Mesothelial cell of epicardium (in vitro differentiated cells): ENCODE data around the gene SELENOP. TPM values are rescaled to one million over a fixed set of nuclear protein-coding genes. Genes with fewer than 3 reads are reported as not detected.

Source experiments
- DNase-seq, 2 experiments: peaks; one replicate each; pipeline ENCODE4 v3.0.0; 2021; ENCODE audit warnings: low spot score in 2 of 2; ENCODE audit not compliant: unreplicated experiment in 2 of 2
- H3K27ac Mint-ChIP-seq: 2 replicates; pipeline ENCODE4 v1.8.0; 2021; ENCODE audit warnings: mixed read lengths
- H3K27me3 Mint-ChIP-seq: 2 replicates; pipeline ENCODE4 v1.8.0; 2021; ENCODE audit warnings: low read depth, mixed read lengths
- H3K36me3 Mint-ChIP-seq: 2 replicates; pipeline ENCODE4 v1.8.0; 2021; ENCODE audit warnings: mixed read lengths
- H3K4me1 Mint-ChIP-seq: 2 replicates; pipeline ENCODE4 v1.8.0; 2021; ENCODE audit warnings: mixed read lengths
- H3K4me3 Mint-ChIP-seq: 2 replicates; pipeline ENCODE4 v1.8.0; 2021; ENCODE audit warnings: mild to moderate bottlenecking, moderate library complexity, mixed read lengths
- H3K9me3 Mint-ChIP-seq: 2 replicates; pipeline ENCODE4 v1.8.0; 2021; ENCODE audit warnings: mixed read lengths
- total RNA-seq: library from RNA; stranded (reverse); gene quantifications from 3 replicates; pipeline ENCODE4 v1.2.1, GENCODE V29; 2021
- TF ChIP-seq, protein P1 (sequence below): fragments of 200-600 bp; sonication (generic); IDR thresholded peaks from one replicate; pipeline ENCODE4 v1.5.0; 2021; ENCODE audit warnings: antibody characterized with exemption; ENCODE audit not compliant: unreplicated experiment

SELENOP gene
- total RNA-seq, 1 donor from 2014 or later, result 86.9 TPM

DNA sequence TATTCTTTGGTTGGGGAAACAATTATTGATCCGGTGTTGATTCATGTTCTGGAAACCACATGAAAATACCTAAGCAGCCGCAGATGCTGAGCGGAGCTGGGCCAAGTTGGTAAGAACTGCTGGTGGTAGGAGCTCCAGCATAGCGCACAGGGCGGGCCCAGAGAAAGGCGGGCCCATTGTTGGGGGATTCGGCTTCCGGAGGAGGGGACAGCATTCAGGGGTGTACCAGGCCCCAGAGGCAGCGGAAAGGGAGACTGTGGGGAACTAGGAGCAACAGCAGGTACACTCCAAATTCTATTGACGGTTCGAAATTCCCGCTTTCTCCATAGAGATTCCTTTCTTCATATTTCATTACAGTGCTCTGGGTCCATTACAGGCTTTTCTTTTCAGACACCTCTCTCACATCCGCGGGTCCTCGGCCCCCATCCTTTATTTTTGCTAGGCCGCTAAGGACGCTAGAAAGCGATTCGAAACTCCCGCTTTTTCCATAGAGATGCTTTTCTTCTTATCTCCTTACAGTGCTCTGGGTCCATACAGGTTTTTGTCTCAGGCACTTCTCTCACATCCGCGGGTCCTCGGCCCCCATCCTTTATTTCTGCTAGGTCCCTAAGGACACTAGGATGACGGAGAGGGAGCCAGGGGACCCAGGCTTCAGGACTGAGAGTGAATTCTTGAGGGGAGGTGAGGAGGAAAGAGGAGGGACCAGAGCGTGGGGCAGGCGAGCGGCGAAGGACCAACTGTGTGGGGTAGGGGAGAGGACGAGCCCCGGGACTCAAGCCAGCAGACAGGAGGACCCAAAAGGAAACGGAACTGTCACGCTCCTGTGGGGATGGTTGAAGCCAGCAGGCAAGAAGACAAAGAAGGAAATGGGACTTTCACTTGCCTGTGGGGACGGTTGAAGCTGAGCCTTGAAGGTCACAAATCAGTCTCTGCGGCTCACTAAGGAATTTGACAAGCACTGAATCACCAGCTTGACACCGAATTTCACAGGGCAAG, 54.8 kb downstream of the SELENOP start, which contains the start of gene CCDC152:
Gene CCDC152, plus strand, starts transcription at position 213 of the 996 bp plus-strand sequence. CDS start 2,304 bp downstream, outside the sequence.
- no peak within 1 kb of the TSS for H3K27ac Mint-ChIP-seq

DNA sequence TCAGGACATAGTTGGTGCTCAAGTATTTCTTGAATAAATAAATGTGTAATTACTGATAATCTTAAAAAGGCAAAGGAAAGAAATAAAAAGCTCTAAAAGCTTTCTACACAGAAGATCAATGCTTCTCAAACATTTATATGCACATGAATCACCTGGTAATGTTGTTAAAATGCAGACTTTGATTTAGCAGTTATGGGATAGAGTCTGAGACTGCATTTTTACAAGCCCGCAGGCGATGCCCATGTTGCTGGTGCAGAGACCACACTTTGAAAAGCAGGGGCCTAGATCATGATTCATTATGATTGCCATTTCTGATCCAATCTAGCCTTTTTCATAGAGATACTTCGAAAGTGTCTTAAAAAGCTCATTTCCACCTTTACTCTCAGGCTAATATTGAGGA, 58.6 kb downstream of the SELENOP start:
- no peak overlapping the region for H3K4me3 Mint-ChIP-seq
- no peak overlapping the region for H3K27ac Mint-ChIP-seq

More for the DNA sequence above, 54.8 kb downstream of the SELENOP start, which contains the start of gene CCDC152:
- H3K4me3 Mint-ChIP-seq, result no peak within 1 kb of the TSS
- H3K9me3 Mint-ChIP-seq, result no peaks in the 10 kb centered on the region
- no peak for DNase-seq
- TF ChIP-seq, protein P1, sequence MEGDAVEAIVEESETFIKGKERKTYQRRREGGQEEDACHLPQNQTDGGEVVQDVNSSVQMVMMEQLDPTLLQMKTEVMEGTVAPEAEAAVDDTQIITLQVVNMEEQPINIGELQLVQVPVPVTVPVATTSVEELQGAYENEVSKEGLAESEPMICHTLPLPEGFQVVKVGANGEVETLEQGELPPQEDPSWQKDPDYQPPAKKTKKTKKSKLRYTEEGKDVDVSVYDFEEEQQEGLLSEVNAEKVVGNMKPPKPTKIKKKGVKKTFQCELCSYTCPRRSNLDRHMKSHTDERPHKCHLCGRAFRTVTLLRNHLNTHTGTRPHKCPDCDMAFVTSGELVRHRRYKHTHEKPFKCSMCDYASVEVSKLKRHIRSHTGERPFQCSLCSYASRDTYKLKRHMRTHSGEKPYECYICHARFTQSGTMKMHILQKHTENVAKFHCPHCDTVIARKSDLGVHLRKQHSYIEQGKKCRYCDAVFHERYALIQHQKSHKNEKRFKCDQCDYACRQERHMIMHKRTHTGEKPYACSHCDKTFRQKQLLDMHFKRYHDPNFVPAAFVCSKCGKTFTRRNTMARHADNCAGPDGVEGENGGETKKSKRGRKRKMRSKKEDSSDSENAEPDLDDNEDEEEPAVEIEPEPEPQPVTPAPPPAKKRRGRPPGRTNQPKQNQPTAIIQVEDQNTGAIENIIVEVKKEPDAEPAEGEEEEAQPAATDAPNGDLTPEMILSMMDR, result no peak
- no peaks in the 10 kb centered on the region for H3K27me3 Mint-ChIP-seq
- no peaks in the 10 kb centered on the region for H3K36me3 Mint-ChIP-seq
- H3K4me1 Mint-ChIP-seq, result peaks cover 3% of the 10 kb centered on the region

DNA sequence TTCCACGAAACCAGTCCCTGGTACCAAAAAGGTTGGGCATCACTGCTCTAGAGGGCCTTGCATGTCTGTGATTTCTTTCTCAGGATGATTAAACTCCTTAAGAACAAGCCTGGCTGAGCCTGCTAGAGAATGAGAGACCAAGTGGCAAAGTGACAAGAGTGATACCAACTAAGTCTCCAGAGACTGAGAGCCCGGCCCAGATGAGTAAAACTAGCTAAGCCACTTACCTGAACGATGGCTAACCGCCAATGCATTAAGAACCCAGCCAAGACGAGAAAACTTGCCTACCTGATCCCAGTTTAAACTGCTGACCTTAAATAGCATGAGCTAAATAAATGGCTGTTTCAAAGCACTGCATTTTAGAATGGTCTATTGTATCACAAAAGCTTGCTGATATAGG, 60.6 kb downstream of the SELENOP start:
- TF ChIP-seq, protein P1, result no peak
- Mint-ChIP-seq H3K27ac (no peak overlapping the region), H3K36me3 (no peaks in the 10 kb centered on the region), H3K9me3 (no peaks in the 10 kb centered on the region), H3K4me1 (peaks cover 3% of the 10 kb centered on the region), H3K27me3 (no peaks in the 10 kb centered on the region), H3K4me3 (no peak overlapping the region)
- DNase-seq, result no peak

More for the DNA sequence above, 58.6 kb downstream of the SELENOP start:
- TF ChIP-seq, protein P1, result no peak
- DNase-seq, result no peak
- H3K36me3 Mint-ChIP-seq, result no peaks in the 10 kb centered on the region
- no peaks in the 10 kb centered on the region for H3K27me3 Mint-ChIP-seq
- H3K4me1 Mint-ChIP-seq, result peaks cover 3% of the 10 kb centered on the region
- no peaks in the 10 kb centered on the region for H3K9me3 Mint-ChIP-seq

DNA sequence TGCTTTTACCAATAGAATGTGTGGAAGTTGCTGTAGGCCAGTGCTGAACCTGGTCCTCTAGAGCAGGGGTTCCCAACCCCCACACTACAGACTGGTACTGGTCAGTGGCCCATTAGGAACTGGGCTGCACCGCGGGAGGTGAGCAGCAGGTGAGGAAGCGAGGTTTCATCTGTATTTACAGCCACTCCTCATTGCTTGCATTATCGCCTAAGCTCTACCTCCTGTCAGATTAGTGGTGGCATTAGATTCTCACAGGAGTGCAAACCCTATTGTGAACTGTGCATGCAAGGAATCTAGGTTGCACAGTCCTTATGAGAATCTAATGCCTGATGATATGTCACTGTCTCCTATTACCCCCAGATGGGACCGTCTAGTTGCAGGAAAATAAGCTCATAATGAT, 61.2 kb downstream of the SELENOP start:
- Mint-ChIP-seq H3K4me3 (no peak overlapping the region), H3K27ac (no peak overlapping the region), H3K36me3 (no peaks in the 10 kb centered on the region), H3K4me1 (peaks cover 3% of the 10 kb centered on the region), H3K27me3 (no peaks in the 10 kb centered on the region), H3K9me3 (no peaks in the 10 kb centered on the region)
- DNase-seq, result no peak
- TF ChIP-seq, protein P1, result no peak

Other genes with a start within 250 kb of the SELENOP start
- gene CCDC152, start 55.1 kb downstream of the SELENOP start, total RNA-seq, result not detected in 3 replicates
- 1.4 to 1.9 TPM (median 1.7 TPM) in 3 replicates for gene ANXA2R, start 228.4 kb upstream of the SELENOP start, total RNA-seq